ENCODE measurements around the gene CFAP77. TPM values are rescaled to one million over a fixed set of nuclear protein-coding genes. Genes with fewer than 3 reads are reported as not detected.
A peak's percentile ranks its signal among the peaks of the same experiment; 100 is the strongest.

Gene CFAP77
- total and polyA plus RNA-seq, 7 experiments from 2014 or later: not detected

- ATAC-seq (no peak), DNase-seq (peak in 2 of 9 donors; percentile 21 to 30)
- Histone ChIP-seq H3K27ac (ENCODE audit: low read depth, low read length) (peak overlapping the region; percentile 54), H3K4me3 (ENCODE audit: low read length) (no peak overlapping the region), H3K36me3 (ENCODE audit: control insufficient read depth in 2 of 3, insufficient read depth in 3 of 3, low read length in 3 of 3) (peaks cover 6 to 35% (median 19%) of the 10 kb centered on the region in 3 experiments), H3K27me3 (ENCODE audit: control insufficient read depth in 2 of 2, insufficient read depth in 2 of 2, low read length in 2 of 2) (no peaks in the 10 kb centered on the region), H3K9me3 (ENCODE audit: control insufficient read depth in 2 of 3, low read length in 3 of 3) (no peaks in the 10 kb centered on the region), H3K4me1 (ENCODE audit: control insufficient read depth in 2 of 2, insufficient read depth in 2 of 2, low read length in 2 of 2) (peaks cover 9 to 32% of the 10 kb centered on the region in 2 donors)
- Mint-ChIP-seq H3K27me3 (peaks cover 0 to 10% (median 0%) of the 10 kb centered on the region in 5 donors), H3K4me1 (peaks cover 37 to 54% (median 53%) of the 10 kb centered on the region in 7 donors), H3K9me3 (peaks cover 0 to 2% (median 0%) of the 10 kb centered on the region in 11 donors), H3K27ac (peak overlapping the region; percentile 66 to 96 (median 80)), H3K36me3 (peaks cover 0 to 22% (median 17%) of the 10 kb centered on the region in 5 donors), H3K4me3 (peak overlapping the region; percentile 76 to 94 (median 88))
- intact Hi-C loops (cut with micrococcal nuclease): loop anchor here (10.0 kb wide), 2 partner anchors 360 to 1690 kb away; no protein-coding TSS in a partner anchor
- CTCF ChIA-PET: interaction anchor here (0.7 kb wide), 1 partner anchor 954 kb away, joined by 3 read pairs; no protein-coding TSS in a partner anchor
- POLR2A ChIA-PET: interaction anchor here (0.7 to 1.0 kb wide), 6 partner anchors 15 to 365 kb away, joined by 3 to 5 read pairs (median 3); no protein-coding TSS in a partner anchor
These were observed 5.7 kb upstream of the CFAP77 start for GRCh38 chr9:132404228-132404881.

- H3K27me3 Mint-ChIP-seq: peaks cover 10 to 27% (median 10%) of the 10 kb centered on the region in 5 donors
- DNase-seq (peak; percentile 86 to 96 (median 93)), ATAC-seq (peak; percentile 89)
- H3K4me3 ChIP-seq (ENCODE audit: low read length): peak within 1 kb of the TSS; percentile 64
- POLR2A ChIA-PET: interaction anchor here (0.7 to 0.8 kb wide), 2 partner anchors 363 to 1109 kb away, joined by 3 read pairs; no protein-coding TSS in a partner anchor
- peaks cover 0 to 2% (median 0%) of the 10 kb centered on the region in 11 donors for H3K9me3 Mint-ChIP-seq
- H3K27me3 ChIP-seq (ENCODE audit: control insufficient read depth in 2 of 2, insufficient read depth in 2 of 2, low read length in 2 of 2): peaks cover 0 to 4% of the 10 kb centered on the region in 2 donors
- CTCF ChIA-PET: interaction anchor here (0.7 kb wide), 1 partner anchor 122 kb away, joined by 3 read pairs; no protein-coding TSS in a partner anchor
- H3K9me3 ChIP-seq (ENCODE audit: control insufficient read depth in 2 of 3, low read length in 3 of 3): no peaks in the 10 kb centered on the region
- intact Hi-C loops (cut with micrococcal nuclease): loop anchor here (1.0 to 10.0 kb wide), 10 partner anchors 51 to 1692 kb away; partner anchors contain the start of genes AK8 (in 1 of the 2), DDX31 (in 1 of the 2), GTF3C5 (in 1 of the 2) and MED27 (in 1 of the 2)
- H3K27ac ChIP-seq (ENCODE audit: low read depth, low read length): peak within 1 kb of the TSS; percentile 74
- H3K36me3 Mint-ChIP-seq: peaks cover 0 to 15% (median 14%) of the 10 kb centered on the region in 5 donors
- H3K4me3 Mint-ChIP-seq: peak within 1 kb of the TSS; percentile 77 to 97 (median 92)
- H3K4me1 ChIP-seq (ENCODE audit: control insufficient read depth in 2 of 2, insufficient read depth in 2 of 2, low read length in 2 of 2): peaks cover 23 to 51% of the 10 kb centered on the region in 2 donors
- H3K36me3 ChIP-seq (ENCODE audit: control insufficient read depth in 2 of 3, insufficient read depth in 3 of 3, low read length in 3 of 3): peaks cover 2 to 17% (median 10%) of the 10 kb centered on the region in 3 experiments
- peaks cover 42 to 62% (median 55%) of the 10 kb centered on the region in 7 donors for H3K4me1 Mint-ChIP-seq
- peak within 1 kb of the TSS; percentile 77 to 97 (median 90) for H3K27ac Mint-ChIP-seq
These were observed 3.4 kb upstream of the CFAP77 start, which contains the start of gene TTF1 for GRCh38 chr9:132406554-132407122. Gene TTF1 (minus strand): TSS chr9:132406840. CDS start chr9:132402821, 4,019 bp downstream.

- Histone ChIP-seq H3K9me3 (ENCODE audit: control insufficient read depth in 2 of 3, low read length in 3 of 3) (no peaks in the 10 kb centered on the region), H3K27ac (ENCODE audit: low read depth, low read length) (peak overlapping the region; percentile 74), H3K36me3 (ENCODE audit: control insufficient read depth in 2 of 3, insufficient read depth in 3 of 3, low read length in 3 of 3) (peaks cover 0 to 11% (median 5%) of the 10 kb centered on the region in 3 experiments), H3K4me1 (ENCODE audit: control insufficient read depth in 2 of 2, insufficient read depth in 2 of 2, low read length in 2 of 2) (peaks cover 28 to 56% of the 10 kb centered on the region in 2 donors), H3K4me3 (ENCODE audit: low read length) (peak overlapping the region; percentile 64), H3K27me3 (ENCODE audit: control insufficient read depth in 2 of 2, insufficient read depth in 2 of 2, low read length in 2 of 2) (peaks cover 0 to 8% of the 10 kb centered on the region in 2 donors)
- ChIA-PET POLR2A (no interaction called here), CTCF (no interaction called here)
- H3K27me3 Mint-ChIP-seq: peaks cover 10 to 33% (median 14%) of the 10 kb centered on the region in 5 donors
- H3K4me1 Mint-ChIP-seq: peaks cover 40 to 62% (median 49%) of the 10 kb centered on the region in 7 donors
- H3K36me3 Mint-ChIP-seq: peaks cover 0 to 10% (median 8%) of the 10 kb centered on the region in 5 donors
- ATAC-seq: no peak
- intact Hi-C loops (cut with micrococcal nuclease): loop anchor here (5.0 to 10.0 kb wide), 3 partner anchors 358 to 1692 kb away; partner anchors contain the start of gene GTF3C5 (in 1 of the 2)
- H3K27ac Mint-ChIP-seq: peak overlapping the region; percentile 77 to 97 (median 90)
- H3K4me3 Mint-ChIP-seq: peak overlapping the region; percentile 77 to 97 (median 92)
- DNase-seq: no peak
- peaks cover 0 to 2% (median 0%) of the 10 kb centered on the region in 11 donors for H3K9me3 Mint-ChIP-seq
These were observed 2.8 kb upstream of the CFAP77 start for GRCh38 chr9:132407196-132407595.

- no peak overlapping the region for H3K27ac ChIP-seq (ENCODE audit: low read depth, low read length)
- peaks cover 36 to 61% (median 47%) of the 10 kb centered on the region in 7 donors for H3K4me1 Mint-ChIP-seq
- H3K4me3 Mint-ChIP-seq: peak overlapping the region in 3 of 10 donors; percentile 20 to 56 (median 29)
- H3K36me3 ChIP-seq (ENCODE audit: control insufficient read depth in 2 of 3, insufficient read depth in 3 of 3, low read length in 3 of 3): peaks cover 0 to 3% (median 0%) of the 10 kb centered on the region in 3 experiments
- H3K36me3 Mint-ChIP-seq: peaks cover 0 to 8% (median 4%) of the 10 kb centered on the region in 5 donors
- peaks cover 28 to 58% of the 10 kb centered on the region in 2 donors for H3K4me1 ChIP-seq (ENCODE audit: control insufficient read depth in 2 of 2, insufficient read depth in 2 of 2, low read length in 2 of 2)
- H3K9me3 Mint-ChIP-seq: peaks cover 0 to 2% (median 0%) of the 10 kb centered on the region in 11 donors
- DNase-seq (no peak), ATAC-seq (no peak)
- peaks cover 0 to 8% of the 10 kb centered on the region in 2 donors for H3K27me3 ChIP-seq (ENCODE audit: control insufficient read depth in 2 of 2, insufficient read depth in 2 of 2, low read length in 2 of 2)
- ChIA-PET POLR2A (no interaction called here), CTCF (no interaction called here)
- H3K27ac Mint-ChIP-seq: peak overlapping the region in 2 of 9 donors; percentile 21 to 30
- H3K27me3 Mint-ChIP-seq: peaks cover 22 to 45% (median 26%) of the 10 kb centered on the region in 5 donors
- intact Hi-C loops (cut with micrococcal nuclease): loop anchor here (5.0 to 10.0 kb wide), 3 partner anchors 356 to 1694 kb away; partner anchors contain the start of gene GTF3C5 (in 1 of the 2)
- no peaks in the 10 kb centered on the region for H3K9me3 ChIP-seq (ENCODE audit: control insufficient read depth in 2 of 3, low read length in 3 of 3)
- no peak overlapping the region for H3K4me3 ChIP-seq (ENCODE audit: low read length)
These were observed 1.5 kb upstream of the CFAP77 start for GRCh38 chr9:132408521-132408920.

GRCh38 chr9:132410642-132411041 lies 631 bp downstream of the CFAP77 start:
- peak overlapping the region in 6 of 9 donors; percentile 13 to 59 (median 28) for H3K27ac Mint-ChIP-seq
- ChIA-PET CTCF (interaction anchor here (1.1 kb wide), 1 partner anchor 388 kb away, joined by 3 read pairs; no protein-coding TSS in a partner anchor), POLR2A (no interaction called here)
- DNase-seq: peak in 3 of 9 donors; percentile 15 to 38 (median 27)
- H3K36me3 Mint-ChIP-seq: no peaks in the 10 kb centered on the region
- peaks cover 41 to 66% (median 47%) of the 10 kb centered on the region in 5 donors for H3K27me3 Mint-ChIP-seq
- H3K4me3 Mint-ChIP-seq: peak overlapping the region; percentile 72 to 83 (median 78)
- H3K9me3 ChIP-seq (ENCODE audit: control insufficient read depth in 2 of 3, low read length in 3 of 3): no peaks in the 10 kb centered on the region
- H3K27ac ChIP-seq (ENCODE audit: low read depth, low read length): no peak overlapping the region
- H3K9me3 Mint-ChIP-seq: peaks cover 0 to 2% (median 0%) of the 10 kb centered on the region in 11 donors
- peaks cover 0 to 8% of the 10 kb centered on the region in 2 donors for H3K27me3 ChIP-seq (ENCODE audit: control insufficient read depth in 2 of 2, insufficient read depth in 2 of 2, low read length in 2 of 2)
- peaks cover 23 to 41% of the 10 kb centered on the region in 2 donors for H3K4me1 ChIP-seq (ENCODE audit: control insufficient read depth in 2 of 2, insufficient read depth in 2 of 2, low read length in 2 of 2)
- ATAC-seq: peak; percentile 26
- H3K4me1 Mint-ChIP-seq: peaks cover 19 to 41% (median 31%) of the 10 kb centered on the region in 7 donors
- H3K36me3 ChIP-seq (ENCODE audit: control insufficient read depth in 2 of 3, insufficient read depth in 3 of 3, low read length in 3 of 3): peaks cover 0 to 3% (median 0%) of the 10 kb centered on the region in 3 experiments
- peak overlapping the region; percentile 42 for H3K4me3 ChIP-seq (ENCODE audit: low read length)
- intact Hi-C loops (cut with micrococcal nuclease): loop anchor here (1.0 to 5.0 kb wide), 10 partner anchors 55 to 562 kb away; partner anchors contain the start of gene GTF3C4 (in 1 of the 2)

Measured in naive thymus-derived CD4-positive, alpha-beta T cell (primary cell).